HEK293 (cell line): Measurements from ENCODE around the gene THG1L.

Experiments used
- CTCF ChIA-PET: fragments of 350-600 bp; formaldehyde crosslinking; extraction: SDS; loops from one replicate; lab custom pipeline; 2021; ENCODE audit warnings: antibody characterized with exemption; lab: Yijun Ruan, JAX
- POLR2A ChIA-PET: fragments of 300-600 bp; formaldehyde crosslinking; extraction: SDS; loops from one replicate; lab custom pipeline; 2020; ENCODE audit warnings: antibody characterized with exemption, inconsistent platforms; lab: Yijun Ruan, JAX
- H3K27ac ChIP-seq: fragments of 200-500 bp; sonication (Bioruptor generic); 2 replicates; pipeline ENCODE4 v1.5.1; 2014; ENCODE audit warnings: low read depth, low read length, control low read depth, inconsistent platforms; ENCODE audit errors: extremely low read depth
- H3K36me3 ChIP-seq, 2 experiments: fragments of 200-500 bp in 1 of 2; sonication (Bioruptor generic) in 1 of 2; 1 replicate in 1 of 2; 2 replicates in 1 of 2; pipeline ENCODE4 v1.5.1; 2014 to 2017; ENCODE audit warnings: inconsistent platforms in 2 of 2, low read length in 2 of 2; ENCODE audit not compliant: control insufficient read depth in 2 of 2, insufficient read depth in 1 of 2
- H3K4me1 ChIP-seq: fragments of 200-500 bp; sonication (Bioruptor generic); 2 replicates; pipeline ENCODE4 v1.5.1; 2014; ENCODE audit warnings: mild to moderate bottlenecking, low read length, inconsistent platforms; ENCODE audit not compliant: control insufficient read depth, insufficient read depth
- H3K4me3 ChIP-seq: 2 replicates; pipeline ENCODE4 v1.5.1; 2011; ENCODE audit warnings: low read depth, mild to moderate bottlenecking, control low read depth, low read length, moderate library complexity
- H3K9me3 ChIP-seq: fragments of 200-500 bp; sonication (Bioruptor generic); 2 replicates; pipeline ENCODE4 v1.5.1; 2014; ENCODE audit warnings: low read depth, low read length, inconsistent platforms; ENCODE audit not compliant: control insufficient read depth, insufficient read depth
- GLIS1 ChIP-seq: fragments of 450-650 bp; formaldehyde crosslinking; IDR thresholded peaks from 2 replicates; pipeline ENCODE4 v1.5.1; 2016; ENCODE audit warnings: missing biosample characterization, missing genetic modification characterization
- ZEB2 ChIP-seq: fragments of 450-650 bp; formaldehyde crosslinking; IDR thresholded peaks from 2 replicates; pipeline ENCODE4 v1.5.1; 2016; ENCODE audit warnings: missing biosample characterization, missing genetic modification characterization
- ZNF148 ChIP-seq: fragments of 450-650 bp; formaldehyde crosslinking; IDR thresholded peaks from 2 replicates; pipeline ENCODE4 v1.5.0; 2017; ENCODE audit warnings: missing biosample characterization, missing genetic modification characterization, borderline replicate concordance
- ZNF155 ChIP-seq: fragments of 450-650 bp; formaldehyde crosslinking; IDR thresholded peaks from 2 replicates; pipeline ENCODE4 v1.5.1; 2016; ENCODE audit warnings: missing biosample characterization, missing genetic modification characterization
- ZNF169 ChIP-seq: fragments of 450-650 bp; formaldehyde crosslinking; IDR thresholded peaks from 2 replicates; pipeline ENCODE4 v1.5.1; 2016; ENCODE audit warnings: missing biosample characterization, missing genetic modification characterization
- ZNF175 ChIP-seq: fragments of 450-650 bp; formaldehyde crosslinking; IDR thresholded peaks from 2 replicates; pipeline ENCODE4 v1.5.1; 2016; ENCODE audit warnings: missing biosample characterization, missing genetic modification characterization
- ZNF26 ChIP-seq: fragments of 450-650 bp; formaldehyde crosslinking; IDR thresholded peaks from 2 replicates; pipeline ENCODE4 v1.5.1; 2016; ENCODE audit warnings: missing biosample characterization, missing genetic modification characterization
- ZNF280D ChIP-seq: fragments of 450-650 bp; formaldehyde crosslinking; IDR thresholded peaks from 2 replicates; pipeline ENCODE4 v1.5.1; 2016; ENCODE audit warnings: missing biosample characterization, missing genetic modification characterization
- ZNF292 ChIP-seq: fragments of 450-650 bp; formaldehyde crosslinking; IDR thresholded peaks from 2 replicates; pipeline ENCODE4 v1.5.1; 2016; ENCODE audit warnings: low read depth, missing biosample characterization, missing genetic modification characterization, borderline replicate concordance
- ZNF311 ChIP-seq: fragments of 450-650 bp; formaldehyde crosslinking; IDR thresholded peaks from 2 replicates; pipeline ENCODE4 v1.5.1; 2017; ENCODE audit warnings: missing biosample characterization, missing genetic modification characterization, borderline replicate concordance
- ZNF398 ChIP-seq: fragments of 450-650 bp; formaldehyde crosslinking; IDR thresholded peaks from 2 replicates; pipeline ENCODE4 v1.5.1; 2017; ENCODE audit warnings: missing biosample characterization, missing genetic modification characterization
- ZNF560 ChIP-seq: fragments of 450-650 bp; formaldehyde crosslinking; IDR thresholded peaks from 2 replicates; pipeline ENCODE4 v1.5.1; 2017; ENCODE audit warnings: missing biosample characterization, missing genetic modification characterization, borderline replicate concordance
- ZNF571 ChIP-seq: fragments of 450-650 bp; formaldehyde crosslinking; IDR thresholded peaks from 2 replicates; pipeline ENCODE4 v1.5.0; 2017; ENCODE audit warnings: missing biosample characterization, missing genetic modification characterization
- ZNF580 ChIP-seq: fragments of 450-650 bp; formaldehyde crosslinking; IDR thresholded peaks from 2 replicates; pipeline ENCODE4 v1.5.1; 2016; ENCODE audit warnings: missing biosample characterization, missing genetic modification characterization
- ZNF600 ChIP-seq: fragments of 450-650 bp; formaldehyde crosslinking; IDR thresholded peaks from 2 replicates; pipeline ENCODE4 v1.5.1; 2016; ENCODE audit warnings: missing biosample characterization, missing genetic modification characterization
- ZNF747 ChIP-seq: fragments of 450-650 bp; formaldehyde crosslinking; IDR thresholded peaks from 2 replicates; pipeline ENCODE4 v1.5.1; 2016; ENCODE audit warnings: missing biosample characterization, missing genetic modification characterization
- ZNF777 ChIP-seq: fragments of 450-650 bp; formaldehyde crosslinking; IDR thresholded peaks from 2 replicates; pipeline ENCODE4 v1.5.1; 2017; ENCODE audit warnings: missing biosample characterization, missing genetic modification characterization, borderline replicate concordance
- ZNF792 ChIP-seq: fragments of 450-650 bp; formaldehyde crosslinking; IDR thresholded peaks from 2 replicates; pipeline ENCODE4 v1.5.1; 2016; ENCODE audit warnings: missing biosample characterization, missing genetic modification characterization
- TF ChIP-seq, protein P1 (sequence below): fragments of 450-650 bp; formaldehyde crosslinking; IDR thresholded peaks from 2 replicates; pipeline ENCODE4 v1.5.1; 2017; ENCODE audit warnings: missing biosample characterization, missing genetic modification characterization

The THG1L gene

DNA sequence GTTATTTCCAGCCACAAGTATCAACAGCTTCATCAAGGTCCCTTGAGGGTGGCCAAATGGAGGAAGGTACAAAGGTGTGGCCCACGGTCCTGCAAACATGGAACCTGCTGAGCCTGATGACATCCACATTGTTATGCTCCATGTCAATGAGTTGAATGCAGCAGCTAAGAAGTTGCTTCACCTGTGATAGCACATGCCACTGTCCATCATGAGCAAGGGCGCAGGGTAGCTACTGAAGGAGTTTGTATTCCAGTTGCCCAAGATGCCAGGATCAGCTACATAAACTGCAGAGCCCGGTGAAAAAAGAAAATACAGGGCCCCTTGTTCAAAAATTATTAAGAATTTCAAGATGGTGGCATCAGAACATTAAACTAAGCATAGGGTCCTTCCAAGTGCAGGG is 36.5 kb downstream of the THG1L start:
- Histone ChIP-seq H3K4me3 (no peak overlapping the region), H3K4me1 (no peaks in the 10 kb centered on the region), H3K9me3 (no peaks in the 10 kb centered on the region), H3K27ac (no peak overlapping the region), H3K36me3 (no peaks in the 10 kb centered on the region)
- POLR2A ChIA-PET: no interaction called here
- TF ChIP-seq ZNF600 (tag by site-specific recombination) (no peak), ZNF292 (no peak), ZNF148 (tag by site-specific recombination) (no peak), GLIS1 (no peak), ZNF560 (no peak), ZNF571 (tag by site-specific recombination) (no peak)
- CTCF ChIA-PET: interaction anchor here (0.7 to 1.1 kb wide), 3 partner anchors 928 to 1826 kb away, joined by 3 read pairs; no protein-coding TSS in a partner anchor

DNA sequence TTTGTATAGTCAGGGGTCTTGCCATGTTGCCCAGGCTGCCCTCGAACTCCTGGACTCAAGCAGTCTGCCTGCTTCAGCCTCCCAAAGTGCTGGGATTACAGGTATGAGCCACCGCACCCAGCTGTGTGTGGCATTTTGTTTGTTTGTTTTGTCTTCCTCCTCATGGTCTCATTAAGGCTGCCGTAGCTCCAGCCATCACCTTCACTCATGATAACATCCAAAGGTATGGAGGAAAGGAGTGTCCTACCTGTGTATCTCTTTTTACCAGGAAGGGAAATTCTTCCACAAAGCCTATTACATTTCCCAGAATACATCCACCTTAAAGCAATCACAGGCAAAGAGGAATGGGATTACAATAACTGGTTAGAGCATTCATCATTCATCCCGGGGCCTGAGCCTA is 39.4 kb downstream of the THG1L start:
- ChIA-PET CTCF (interaction anchor here (0.6 to 1.5 kb wide), 2 partner anchors 9 to 26 kb away, joined by 3 to 4 read pairs; no protein-coding TSS in a partner anchor), POLR2A (no interaction called here)
- Histone ChIP-seq H3K4me3 (no peak overlapping the region), H3K36me3 (no peaks in the 10 kb centered on the region), H3K9me3 (no peaks in the 10 kb centered on the region), H3K4me1 (no peaks in the 10 kb centered on the region), H3K27ac (no peak overlapping the region)
- no peak for TF ChIP-seq ZNF155 (tag by site-specific recombination)
- no peak for TF ChIP-seq ZNF169 (tag by site-specific recombination)
- 0 out of 2 replicates have a peak, but pooled peaks have one; percentile 54 for TF ChIP-seq ZNF580 (tag by site-specific recombination)
- TF ChIP-seq ZNF747 (tag by site-specific recombination): no peak
- TF ChIP-seq ZNF280D (tag by site-specific recombination): peak; percentile 85; the same call in 1 of the 2 replicates
- TF ChIP-seq ZNF398 (tag by site-specific recombination): no peak
- no peak for TF ChIP-seq ZNF777 (tag by site-specific recombination)
- no peak for TF ChIP-seq ZNF311 (tag by site-specific recombination)
- TF ChIP-seq, protein P1, sequence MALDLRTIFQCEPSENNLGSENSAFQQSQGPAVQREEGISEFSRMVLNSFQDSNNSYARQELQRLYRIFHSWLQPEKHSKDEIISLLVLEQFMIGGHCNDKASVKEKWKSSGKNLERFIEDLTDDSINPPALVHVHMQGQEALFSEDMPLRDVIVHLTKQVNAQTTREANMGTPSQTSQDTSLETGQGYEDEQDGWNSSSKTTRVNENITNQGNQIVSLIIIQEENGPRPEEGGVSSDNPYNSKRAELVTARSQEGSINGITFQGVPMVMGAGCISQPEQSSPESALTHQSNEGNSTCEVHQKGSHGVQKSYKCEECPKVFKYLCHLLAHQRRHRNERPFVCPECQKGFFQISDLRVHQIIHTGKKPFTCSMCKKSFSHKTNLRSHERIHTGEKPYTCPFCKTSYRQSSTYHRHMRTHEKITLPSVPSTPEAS (tag by site-specific recombination): no peak
- no peak for TF ChIP-seq ZEB2 (tag by site-specific recombination)
- no peak for TF ChIP-seq ZNF26 (tag by site-specific recombination)
- TF ChIP-seq ZNF792: no peak
- no peak for TF ChIP-seq ZNF175 (tag by site-specific recombination)
